ENCODE data around the gene ASAH2.

The ASAH2 gene
- 0 to 4.7 (median 0.98) reads per million in 9 experiments for total RNA-seq

DNA sequence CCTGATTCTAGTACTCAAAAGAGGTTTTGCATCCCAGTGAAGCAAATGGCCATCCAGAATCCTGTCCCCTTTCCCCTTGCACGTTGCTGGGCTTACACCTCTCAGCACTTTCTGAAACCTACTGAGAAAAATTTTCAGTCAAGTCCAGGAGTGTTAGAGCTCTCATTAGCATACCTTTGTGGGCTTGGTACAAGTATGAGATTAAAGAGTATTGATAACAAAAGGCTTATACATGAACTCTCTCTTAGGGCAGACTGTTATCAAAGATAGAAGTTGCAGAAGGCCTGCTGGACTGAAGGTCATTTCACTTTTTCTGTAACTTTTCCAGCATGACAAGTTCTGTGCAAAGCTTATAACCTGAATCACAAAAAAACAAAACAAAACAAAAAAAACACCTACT, at the start of gene ASAH2:
ASAH2 (minus strand) TSS at position 123 of the 400 bp plus-strand sequence. CDS start 2,906 bp downstream, outside the sequence.
- ATAC-seq (replicated peaks) (no peak), DNase-seq (no peak)
- H3K4me3 Mint-ChIP-seq = no peak within 1 kb of the TSS
- no peak within 1 kb of the TSS for H3K27ac Mint-ChIP-seq
- no peaks in the 10 kb centered on the region for H3K36me3 Mint-ChIP-seq (ENCODE audit: insufficient read depth)
- no peaks in the 10 kb centered on the region for H3K9me3 Mint-ChIP-seq
- H3K4me1 Mint-ChIP-seq (ENCODE audit: low read depth in 2 of 2) = no peaks in the 10 kb centered on the region
- H3K27me3 Mint-ChIP-seq = peaks cover 52 to 59% of the 10 kb centered on the region in 2 donors

DNA sequence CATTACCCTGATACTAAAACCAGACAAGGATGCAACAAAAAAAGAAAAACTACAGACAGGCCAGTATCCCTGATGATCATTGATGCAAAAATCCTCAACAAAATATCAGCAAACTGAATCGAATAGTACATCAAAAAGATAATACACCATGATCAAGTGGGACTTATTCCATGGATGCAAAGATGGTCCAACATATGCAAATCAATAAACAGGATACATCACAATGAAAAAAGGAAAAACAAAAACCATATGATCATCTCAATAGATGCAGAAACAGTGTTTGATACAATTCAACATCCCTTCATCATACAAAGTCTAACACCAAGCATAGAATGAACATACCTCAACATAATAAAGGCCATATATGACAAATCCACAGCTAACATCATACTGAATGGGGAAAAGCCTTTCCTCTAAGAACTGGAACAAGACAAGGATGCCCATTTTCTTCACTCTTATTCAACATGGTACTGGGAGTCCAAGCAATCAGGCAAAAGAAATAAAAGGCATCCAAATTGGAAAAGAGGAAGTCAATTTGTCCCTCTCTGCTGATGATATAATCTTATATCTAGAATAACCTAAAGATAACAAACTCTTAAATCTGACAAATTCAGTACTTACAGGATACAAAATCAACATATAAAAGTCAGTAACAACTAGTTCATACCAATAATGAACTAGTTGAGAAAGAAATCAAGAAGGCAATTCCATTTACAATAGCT, 48.8 kb upstream of the ASAH2 start:
- Mint-ChIP-seq H3K4me3 (no peak overlapping the region), H3K27me3 (no peaks in the 10 kb centered on the region), H3K27ac (no peak overlapping the region), H3K4me1 (ENCODE audit: low read depth in 2 of 2) (peaks cover 1 to 11% of the 10 kb centered on the region in 2 donors), H3K9me3 (peaks cover 2 to 7% of the 10 kb centered on the region in 2 donors), H3K36me3 (ENCODE audit: insufficient read depth) (no peaks in the 10 kb centered on the region)
- no peak for ATAC-seq (replicated peaks)
- DNase-seq = no peak

DNA sequence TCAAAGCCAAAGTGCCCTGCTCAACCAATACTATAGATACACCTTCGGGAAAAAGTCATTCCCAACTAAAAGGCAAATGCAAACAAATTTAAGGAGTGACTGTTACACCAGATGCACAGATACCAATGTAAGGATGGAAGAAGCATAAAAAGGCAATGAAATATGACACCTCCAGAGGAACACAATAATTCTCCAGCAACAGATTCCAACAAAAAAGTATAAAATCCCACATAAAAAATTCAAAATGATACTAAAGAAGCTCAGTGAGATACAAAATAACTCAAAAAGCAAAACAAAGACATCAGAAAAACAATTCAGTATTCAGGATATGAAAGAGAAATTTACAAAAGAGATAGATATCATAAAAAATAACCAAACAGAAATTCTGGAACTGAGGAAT, 44.1 kb upstream of the ASAH2 start:
- no peak for DNase-seq
- ATAC-seq (replicated peaks) = no peak
- Mint-ChIP-seq H3K27me3 (no peaks in the 10 kb centered on the region), H3K36me3 (ENCODE audit: insufficient read depth) (no peaks in the 10 kb centered on the region), H3K9me3 (peaks cover 2 to 7% of the 10 kb centered on the region in 2 donors), H3K4me1 (ENCODE audit: low read depth in 2 of 2) (peaks cover 0 to 1% of the 10 kb centered on the region in 2 donors), H3K4me3 (no peak overlapping the region), H3K27ac (no peak overlapping the region)

DNA sequence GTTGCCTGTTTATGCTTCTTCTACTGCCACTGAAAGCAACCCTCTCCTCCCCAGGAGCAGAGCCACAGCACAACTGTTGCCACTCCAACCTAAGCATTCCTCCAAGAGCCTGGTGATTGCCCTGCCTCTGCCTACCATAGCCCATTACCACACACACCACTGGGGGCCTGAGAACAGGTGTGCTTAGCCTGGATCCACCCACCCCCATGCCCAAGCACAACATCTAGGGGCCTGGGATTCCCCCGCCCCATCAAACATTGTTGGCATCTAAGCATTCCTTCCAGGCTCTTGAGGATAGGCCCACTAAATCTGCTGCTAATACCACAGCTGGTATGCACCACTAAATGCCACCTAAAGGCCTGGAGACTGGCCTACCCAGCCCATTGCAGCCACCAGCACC, 43.3 kb upstream of the ASAH2 start:
- DNase-seq (no peak), ATAC-seq (replicated peaks) (no peak)
- Mint-ChIP-seq H3K36me3 (ENCODE audit: insufficient read depth) (no peaks in the 10 kb centered on the region), H3K4me3 (no peak overlapping the region), H3K9me3 (peaks cover 2 to 7% of the 10 kb centered on the region in 2 donors), H3K27ac (no peak overlapping the region), H3K27me3 (no peaks in the 10 kb centered on the region), H3K4me1 (ENCODE audit: low read depth in 2 of 2) (peaks cover 0 to 1% of the 10 kb centered on the region in 2 donors)

DNA sequence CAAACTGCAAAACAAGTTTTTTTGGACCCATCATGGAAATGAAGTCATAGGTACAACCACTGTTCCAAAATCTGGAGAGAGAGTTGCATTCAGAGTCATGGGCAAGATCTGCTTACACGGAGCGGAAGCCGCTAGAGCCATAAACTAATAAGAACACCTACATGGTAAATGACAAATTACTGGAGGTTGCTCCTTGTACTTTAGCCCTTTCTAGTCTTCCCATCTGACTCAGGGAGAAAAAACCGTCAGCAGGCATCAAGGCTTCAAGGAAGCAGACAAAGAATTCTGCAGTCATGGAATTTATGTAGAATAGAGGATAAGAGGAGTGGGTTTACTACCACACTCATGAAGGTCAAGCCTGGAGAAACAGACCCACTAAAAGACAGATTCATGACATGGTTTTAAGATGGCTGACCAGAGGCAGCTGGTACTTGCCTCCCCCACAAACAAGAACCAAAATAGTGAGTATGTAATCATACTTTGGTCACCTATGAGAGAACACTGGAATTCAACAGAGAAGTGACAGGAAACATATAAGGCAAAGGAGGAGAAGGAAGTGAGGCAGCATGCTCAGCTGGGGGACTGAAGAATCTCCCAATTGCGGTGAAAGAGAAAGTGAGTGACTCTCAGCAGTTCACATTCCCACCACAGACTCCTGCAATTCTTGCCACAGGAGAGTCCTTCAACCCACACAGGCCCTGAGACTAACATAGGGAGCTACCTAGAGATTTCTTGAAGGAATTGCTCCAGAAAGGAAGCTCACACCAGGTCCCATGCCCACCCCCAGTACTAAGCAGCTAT, 42.4 kb upstream of the ASAH2 start:
- Mint-ChIP-seq H3K27me3 (no peaks in the 10 kb centered on the region), H3K27ac (no peak overlapping the region), H3K9me3 (peaks cover 2 to 7% of the 10 kb centered on the region in 2 donors), H3K4me3 (no peak overlapping the region), H3K4me1 (ENCODE audit: low read depth in 2 of 2) (peaks cover 0 to 1% of the 10 kb centered on the region in 2 donors), H3K36me3 (ENCODE audit: insufficient read depth) (no peaks in the 10 kb centered on the region)
- DNase-seq (no peak), ATAC-seq (replicated peaks) (no peak)

DNA sequence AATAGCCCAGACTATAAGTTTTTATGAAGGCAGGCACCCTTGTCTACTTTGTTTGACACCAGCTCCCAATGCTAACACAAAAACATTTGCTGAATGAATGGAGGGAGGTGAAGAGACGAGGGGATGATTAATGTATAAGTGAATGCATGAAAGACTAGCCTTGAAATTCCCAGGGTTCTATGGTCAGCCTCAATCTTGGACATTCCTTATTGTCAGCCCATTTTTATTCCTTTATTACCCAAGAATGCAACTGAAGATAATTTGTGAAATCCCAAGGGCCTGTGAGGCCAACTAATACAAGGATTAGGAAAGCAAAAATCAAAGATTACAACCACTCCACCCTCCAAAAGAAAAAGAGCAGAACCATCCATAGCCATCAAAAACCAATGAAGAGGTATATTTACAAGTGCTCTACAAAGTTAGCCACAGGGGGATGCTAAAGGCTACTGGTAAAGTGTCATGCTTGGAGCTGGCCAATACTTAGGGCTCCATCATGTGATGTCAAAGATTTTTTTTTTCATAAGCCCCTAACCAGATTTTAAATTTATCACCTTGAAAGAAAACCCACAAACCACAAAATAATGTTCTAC, 40.0 kb upstream of the ASAH2 start:
- H3K9me3 Mint-ChIP-seq = no peaks in the 10 kb centered on the region
- H3K36me3 Mint-ChIP-seq (ENCODE audit: insufficient read depth) = no peaks in the 10 kb centered on the region
- ATAC-seq (replicated peaks) (no peak), DNase-seq (no peak)
- no peak overlapping the region for H3K4me3 Mint-ChIP-seq
- no peak overlapping the region for H3K27ac Mint-ChIP-seq
- H3K27me3 Mint-ChIP-seq = peaks cover 0 to 13% of the 10 kb centered on the region in 2 donors
- H3K4me1 Mint-ChIP-seq (ENCODE audit: low read depth in 2 of 2) = no peaks in the 10 kb centered on the region

DNA sequence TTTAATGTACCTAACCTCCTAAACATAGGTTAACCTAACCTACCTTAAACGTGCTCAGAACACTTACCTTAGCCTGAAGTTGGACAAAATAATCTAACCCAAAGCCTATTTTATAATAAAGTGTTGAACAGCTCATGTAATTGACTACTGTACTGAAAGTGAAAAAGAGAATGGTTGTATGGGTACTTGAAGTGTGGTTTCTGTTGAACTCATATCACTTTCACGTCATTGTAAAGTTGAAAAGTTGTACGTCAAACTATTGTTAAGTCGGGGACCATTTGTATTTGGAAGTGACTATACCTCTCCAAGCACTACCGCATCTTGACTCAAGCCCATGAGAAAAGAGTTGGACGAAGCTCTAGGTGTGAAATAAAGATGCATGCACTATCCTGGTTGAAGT, 37.9 kb upstream of the ASAH2 start:
- ATAC-seq (replicated peaks) (no peak), DNase-seq (no peak)
- Mint-ChIP-seq H3K27me3 (peaks cover 4 to 17% of the 10 kb centered on the region in 2 donors), H3K4me1 (ENCODE audit: low read depth in 2 of 2) (no peaks in the 10 kb centered on the region), H3K4me3 (no peak overlapping the region), H3K36me3 (ENCODE audit: insufficient read depth) (no peaks in the 10 kb centered on the region), H3K9me3 (no peaks in the 10 kb centered on the region), H3K27ac (no peak overlapping the region)

DNA sequence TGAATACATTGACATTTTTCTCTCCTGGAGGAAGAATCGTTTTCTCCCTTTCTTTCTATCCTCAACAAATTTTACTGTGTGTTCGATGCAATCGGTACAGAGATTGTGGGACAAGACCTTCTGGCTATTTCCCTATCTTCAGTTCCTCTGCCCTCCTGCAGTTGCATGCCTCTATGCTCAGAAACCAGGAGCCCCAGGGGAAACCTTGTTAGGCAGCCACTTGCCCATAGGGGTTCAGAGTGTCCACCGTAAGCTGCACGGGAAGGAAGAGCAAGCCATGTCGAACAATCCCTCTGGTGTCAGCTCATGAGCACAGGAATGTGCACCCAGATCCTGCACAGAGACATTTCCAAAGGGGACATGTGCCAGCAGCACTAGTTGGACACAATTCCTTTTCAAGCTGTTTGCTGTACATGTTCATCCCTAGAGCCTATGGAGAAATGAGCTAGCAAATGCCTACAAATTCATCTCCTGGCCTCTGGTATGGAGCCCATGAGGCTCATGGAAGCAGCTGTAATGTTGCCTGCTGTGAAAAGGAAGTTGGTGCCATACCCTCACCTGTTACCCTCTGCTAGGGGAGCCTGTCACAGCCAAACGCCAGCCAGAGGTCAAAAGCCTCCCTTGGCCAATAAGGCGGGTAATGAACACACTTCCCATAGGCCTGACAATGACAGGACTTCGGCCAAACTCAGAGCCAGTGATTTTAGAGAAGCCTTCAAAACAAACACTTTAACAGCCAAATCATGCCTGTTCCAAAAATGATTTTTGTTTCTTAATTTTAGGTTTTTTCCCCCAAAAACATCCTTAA, 35.9 kb upstream of the ASAH2 start:
- Mint-ChIP-seq H3K36me3 (ENCODE audit: insufficient read depth) (no peaks in the 10 kb centered on the region), H3K27ac (no peak overlapping the region), H3K27me3 (peaks cover 21 to 37% of the 10 kb centered on the region in 2 donors), H3K4me3 (no peak overlapping the region), H3K9me3 (no peaks in the 10 kb centered on the region), H3K4me1 (ENCODE audit: low read depth in 2 of 2) (no peaks in the 10 kb centered on the region)
- DNase-seq (no peak), ATAC-seq (replicated peaks) (no peak)

DNA sequence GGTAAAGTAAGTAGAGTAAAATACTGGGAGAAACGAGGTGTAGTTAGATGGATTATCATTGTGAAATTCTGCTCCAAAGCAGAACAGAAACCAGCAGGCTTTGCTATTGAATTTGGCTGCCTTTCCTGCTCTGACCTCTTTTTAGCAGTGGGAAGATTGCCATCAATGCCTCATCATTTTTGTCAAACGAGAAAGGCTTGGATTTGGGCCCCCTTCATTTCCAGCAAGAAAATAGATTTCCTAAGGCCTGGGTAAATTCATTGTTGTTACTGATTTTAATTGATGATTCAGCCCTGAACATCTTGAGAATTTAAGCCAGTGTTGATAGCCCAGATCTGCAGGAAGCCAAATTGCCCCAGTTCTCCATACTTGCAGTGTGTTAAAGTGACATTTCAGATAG, 35.2 kb upstream of the ASAH2 start:
- H3K36me3 Mint-ChIP-seq (ENCODE audit: insufficient read depth) = no peaks in the 10 kb centered on the region
- H3K4me3 Mint-ChIP-seq = no peak overlapping the region
- DNase-seq (no peak), ATAC-seq (replicated peaks) (no peak)
- H3K27ac Mint-ChIP-seq = no peak overlapping the region
- peaks cover 28 to 44% of the 10 kb centered on the region in 2 donors for H3K27me3 Mint-ChIP-seq
- H3K9me3 Mint-ChIP-seq = no peaks in the 10 kb centered on the region
- H3K4me1 Mint-ChIP-seq (ENCODE audit: low read depth in 2 of 2) = no peaks in the 10 kb centered on the region

DNA sequence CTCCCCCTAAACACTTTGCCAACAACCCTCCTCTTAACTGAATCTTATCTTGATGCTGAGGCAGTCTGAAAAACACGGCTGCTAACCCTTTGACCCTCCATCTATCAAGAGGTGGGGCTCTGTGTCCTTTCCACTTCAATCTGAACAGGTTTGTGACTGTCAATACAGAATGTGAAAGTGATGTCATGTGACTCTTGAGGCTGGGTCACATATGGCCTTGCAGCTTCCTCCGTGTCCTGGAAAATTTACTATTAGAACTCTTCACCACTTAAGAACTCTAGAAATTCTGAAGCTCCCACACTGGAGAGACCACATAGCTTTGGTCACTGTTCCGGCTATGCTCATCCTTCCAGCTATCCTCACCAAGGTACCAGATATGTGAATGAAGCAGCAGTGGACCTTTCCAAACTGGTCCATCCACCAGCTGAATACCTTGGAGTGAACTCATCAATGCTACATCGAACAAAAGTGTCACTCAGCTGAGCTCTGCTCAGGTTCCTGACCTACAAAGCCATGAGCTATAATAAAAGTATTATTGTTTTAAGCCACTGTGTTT, 30.7 kb upstream of the ASAH2 start:
- Mint-ChIP-seq H3K4me3 (no peak overlapping the region), H3K4me1 (ENCODE audit: low read depth in 2 of 2) (no peaks in the 10 kb centered on the region), H3K9me3 (no peaks in the 10 kb centered on the region), H3K36me3 (ENCODE audit: insufficient read depth) (no peaks in the 10 kb centered on the region), H3K27me3 (peaks cover 54 to 73% of the 10 kb centered on the region in 2 donors), H3K27ac (no peak overlapping the region)
- ATAC-seq (replicated peaks) (no peak), DNase-seq (no peak)

DNA sequence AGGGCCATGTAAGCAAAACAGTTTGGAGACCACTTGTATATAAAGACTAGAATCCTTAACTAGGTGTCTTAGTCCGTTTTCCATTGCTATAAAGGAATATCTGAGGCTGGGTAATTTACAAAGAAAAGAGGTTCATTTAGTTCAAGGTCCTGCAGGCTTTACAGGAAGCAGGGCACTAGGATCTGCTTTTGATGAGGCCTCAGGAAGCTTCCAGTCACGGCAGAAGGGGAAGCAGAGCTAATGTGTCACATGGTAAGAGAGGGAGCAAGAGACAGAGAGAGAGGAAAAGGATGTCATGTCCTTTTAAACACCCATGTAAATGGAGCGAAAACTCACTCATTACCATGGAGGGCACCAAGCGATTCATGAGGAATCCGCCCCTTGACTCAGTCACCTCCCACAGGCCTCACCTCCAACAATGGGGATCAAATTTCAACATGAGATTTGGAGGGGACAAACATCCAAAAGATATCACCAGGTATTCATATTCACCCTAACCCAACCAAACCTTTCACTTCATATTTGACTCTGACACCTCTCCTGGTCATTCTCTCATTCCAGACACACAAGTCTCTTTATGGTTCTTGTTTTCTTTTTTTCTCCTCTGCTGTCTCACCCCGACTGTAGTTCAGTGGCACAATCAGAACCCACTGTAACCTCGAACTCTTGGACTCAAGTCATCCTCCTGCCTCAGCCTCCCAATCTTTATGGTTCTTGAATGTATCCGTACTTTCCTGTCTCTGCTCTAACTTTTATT, 30.1 kb upstream of the ASAH2 start:
- Mint-ChIP-seq H3K36me3 (ENCODE audit: insufficient read depth) (no peaks in the 10 kb centered on the region), H3K27ac (no peak overlapping the region), H3K27me3 (peaks cover 60 to 76% of the 10 kb centered on the region in 2 donors), H3K4me3 (no peak overlapping the region), H3K4me1 (ENCODE audit: low read depth in 2 of 2) (no peaks in the 10 kb centered on the region), H3K9me3 (no peaks in the 10 kb centered on the region)
- ATAC-seq (replicated peaks) (no peak), DNase-seq (no peak)

DNA sequence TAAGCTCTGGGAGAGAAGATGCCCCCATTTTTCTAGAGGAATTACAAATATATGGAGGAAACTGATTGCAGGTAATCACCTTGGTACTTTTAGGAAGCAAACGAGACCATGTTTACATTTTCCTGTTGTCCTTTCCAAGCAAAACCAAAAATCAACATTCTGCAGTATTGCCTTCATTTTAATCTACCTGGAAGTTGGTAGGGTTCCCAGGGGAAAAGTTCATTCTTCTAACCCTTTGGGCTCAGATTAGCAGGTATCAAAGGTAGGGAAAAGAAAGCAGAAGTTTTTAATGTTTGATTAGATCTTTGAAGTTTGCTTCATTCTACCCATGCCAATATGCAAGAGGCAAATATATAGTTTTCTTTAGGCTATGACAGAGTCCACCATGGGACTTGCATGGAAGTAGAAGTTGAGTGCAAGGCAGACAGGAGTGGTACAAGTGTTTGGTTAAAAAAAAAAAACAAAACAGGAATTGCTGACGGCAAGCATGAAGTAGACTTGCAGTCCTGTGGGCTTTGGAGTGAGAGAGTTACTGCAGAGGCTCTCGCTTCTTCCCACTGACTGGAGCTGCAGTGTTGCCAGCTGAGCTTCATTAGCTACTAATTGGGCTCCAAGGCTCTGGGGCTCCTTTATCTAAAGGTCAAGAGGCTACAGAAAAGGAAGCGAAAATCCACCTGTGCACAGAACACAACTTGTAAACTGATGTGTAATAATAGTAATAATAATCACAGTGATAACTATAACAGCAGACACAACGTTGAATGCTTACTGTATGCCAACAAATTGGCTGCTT, 28.9 kb upstream of the ASAH2 start:
- H3K27me3 Mint-ChIP-seq = peaks cover 62 to 83% of the 10 kb centered on the region in 2 donors
- no peaks in the 10 kb centered on the region for H3K9me3 Mint-ChIP-seq
- ATAC-seq (replicated peaks) = no peak
- no peak overlapping the region for H3K27ac Mint-ChIP-seq
- H3K4me3 Mint-ChIP-seq = no peak overlapping the region
- no peaks in the 10 kb centered on the region for H3K4me1 Mint-ChIP-seq (ENCODE audit: low read depth in 2 of 2)
- DNase-seq = no peak
- no peaks in the 10 kb centered on the region for H3K36me3 Mint-ChIP-seq (ENCODE audit: insufficient read depth)
